DMS153 (cell line): ENCODE measurements around the gene TTLL11.

Source experiments
- DNase-seq: peaks from one replicate; lab custom pipeline; 2025; lab: John Stamatoyannopoulos, UW

Gene TTLL11

GRCh38 chr9:121773286-121773953 is 319.7 kb downstream of the TTLL11 start:
- no peak for DNase-seq

GRCh38 chr9:121772600-121773285 is 320.4 kb downstream of the TTLL11 start:
- DNase-seq: no peak
